Measurements from ENCODE around the gene USP22. TPM values are rescaled to one million over a fixed set of nuclear protein-coding genes. Genes with fewer than 3 reads are reported as not detected.

The USP22 gene
- total RNA-seq, 1 donor from 2014 or later, result 257 TPM

DNA sequence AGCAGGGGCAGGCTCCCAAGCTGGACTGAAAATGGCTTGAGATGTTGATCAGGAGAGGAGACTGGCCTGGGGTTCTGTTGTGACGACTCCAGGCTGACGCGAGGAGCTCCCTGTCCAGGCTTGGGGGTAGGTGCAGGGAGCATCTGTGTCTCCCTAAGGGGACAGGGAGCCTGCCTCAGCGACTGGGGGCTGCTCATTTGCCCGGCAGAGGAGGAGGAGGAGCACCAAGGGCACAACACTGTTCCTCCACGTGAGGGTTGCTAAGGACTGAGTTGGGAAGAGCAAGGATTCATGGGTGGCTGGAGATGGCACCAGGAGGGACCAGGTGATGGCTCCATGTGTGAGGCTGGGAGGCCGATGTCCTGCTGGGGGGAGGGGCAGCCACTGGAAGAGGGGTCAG lies 53.3 kb downstream of the USP22 start:
- H3K27me3 Mint-ChIP-seq (ENCODE audit: unreplicated experiment), result no peaks in the 10 kb centered on the region
- H3K4me1 Mint-ChIP-seq (ENCODE audit: unreplicated experiment), result peaks cover 40% of the 10 kb centered on the region
- no peaks in the 10 kb centered on the region for H3K9me3 Mint-ChIP-seq (ENCODE audit: unreplicated experiment)
- peak overlapping the region; percentile 58 for H3K27ac Mint-ChIP-seq (ENCODE audit: unreplicated experiment)
- TF ChIP-seq, protein P1, sequence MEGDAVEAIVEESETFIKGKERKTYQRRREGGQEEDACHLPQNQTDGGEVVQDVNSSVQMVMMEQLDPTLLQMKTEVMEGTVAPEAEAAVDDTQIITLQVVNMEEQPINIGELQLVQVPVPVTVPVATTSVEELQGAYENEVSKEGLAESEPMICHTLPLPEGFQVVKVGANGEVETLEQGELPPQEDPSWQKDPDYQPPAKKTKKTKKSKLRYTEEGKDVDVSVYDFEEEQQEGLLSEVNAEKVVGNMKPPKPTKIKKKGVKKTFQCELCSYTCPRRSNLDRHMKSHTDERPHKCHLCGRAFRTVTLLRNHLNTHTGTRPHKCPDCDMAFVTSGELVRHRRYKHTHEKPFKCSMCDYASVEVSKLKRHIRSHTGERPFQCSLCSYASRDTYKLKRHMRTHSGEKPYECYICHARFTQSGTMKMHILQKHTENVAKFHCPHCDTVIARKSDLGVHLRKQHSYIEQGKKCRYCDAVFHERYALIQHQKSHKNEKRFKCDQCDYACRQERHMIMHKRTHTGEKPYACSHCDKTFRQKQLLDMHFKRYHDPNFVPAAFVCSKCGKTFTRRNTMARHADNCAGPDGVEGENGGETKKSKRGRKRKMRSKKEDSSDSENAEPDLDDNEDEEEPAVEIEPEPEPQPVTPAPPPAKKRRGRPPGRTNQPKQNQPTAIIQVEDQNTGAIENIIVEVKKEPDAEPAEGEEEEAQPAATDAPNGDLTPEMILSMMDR (IDR thresholded peaks at IDR 0.05), result no peak
- peaks cover 9% of the 10 kb centered on the region for H3K36me3 Mint-ChIP-seq (ENCODE audit: unreplicated experiment)
- no peak overlapping the region for H3K4me3 Mint-ChIP-seq (ENCODE audit: unreplicated experiment)
- no peak for DNase-seq (ENCODE audit: extremely low spot score, unreplicated experiment)

GRCh38 chr17:20988896-20989295 lies 53.9 kb downstream of the USP22 start:
- Mint-ChIP-seq H3K4me3 (ENCODE audit: unreplicated experiment) (no peak overlapping the region), H3K27ac (ENCODE audit: unreplicated experiment) (peak overlapping the region; percentile 58), H3K9me3 (ENCODE audit: unreplicated experiment) (no peaks in the 10 kb centered on the region), H3K36me3 (ENCODE audit: unreplicated experiment) (peaks cover 9% of the 10 kb centered on the region), H3K27me3 (ENCODE audit: unreplicated experiment) (no peaks in the 10 kb centered on the region), H3K4me1 (ENCODE audit: unreplicated experiment) (peaks cover 40% of the 10 kb centered on the region)
- no peak for DNase-seq (ENCODE audit: extremely low spot score, unreplicated experiment)
- TF ChIP-seq, protein P1 (IDR thresholded peaks at IDR 0.05), result no peak

- H3K4me1 Mint-ChIP-seq (ENCODE audit: unreplicated experiment), result peaks cover 34% of the 10 kb centered on the region
- H3K27ac Mint-ChIP-seq (ENCODE audit: unreplicated experiment), result no peak overlapping the region
- DNase-seq (ENCODE audit: extremely low spot score, unreplicated experiment), result no peak
- TF ChIP-seq, protein P1 (IDR thresholded peaks at IDR 0.05), result no peak
- H3K27me3 Mint-ChIP-seq (ENCODE audit: unreplicated experiment), result no peaks in the 10 kb centered on the region
- H3K36me3 Mint-ChIP-seq (ENCODE audit: unreplicated experiment), result peaks cover 9% of the 10 kb centered on the region
- no peaks in the 10 kb centered on the region for H3K9me3 Mint-ChIP-seq (ENCODE audit: unreplicated experiment)
- H3K4me3 Mint-ChIP-seq (ENCODE audit: unreplicated experiment), result no peak overlapping the region
Measured at GRCh38 chr17:20988001-20988636, 54.7 kb downstream of the USP22 start.

- Mint-ChIP-seq H3K36me3 (ENCODE audit: unreplicated experiment) (peaks cover 10% of the 10 kb centered on the region), H3K4me3 (ENCODE audit: unreplicated experiment) (no peak overlapping the region), H3K27me3 (ENCODE audit: unreplicated experiment) (no peaks in the 10 kb centered on the region), H3K27ac (ENCODE audit: unreplicated experiment) (no peak overlapping the region), H3K4me1 (ENCODE audit: unreplicated experiment) (peaks cover 30% of the 10 kb centered on the region), H3K9me3 (ENCODE audit: unreplicated experiment) (no peaks in the 10 kb centered on the region)
- TF ChIP-seq, protein P1 (IDR thresholded peaks at IDR 0.05), result no peak
- no peak for DNase-seq (ENCODE audit: extremely low spot score, unreplicated experiment)
Measured at GRCh38 chr17:20987511-20987910, 55.3 kb downstream of the USP22 start.

GRCh38 chr17:20986767-20987510 lies 55.9 kb downstream of the USP22 start:
- H3K9me3 Mint-ChIP-seq (ENCODE audit: unreplicated experiment), result no peaks in the 10 kb centered on the region
- peaks cover 26% of the 10 kb centered on the region for H3K4me1 Mint-ChIP-seq (ENCODE audit: unreplicated experiment)
- no peaks in the 10 kb centered on the region for H3K27me3 Mint-ChIP-seq (ENCODE audit: unreplicated experiment)
- H3K27ac Mint-ChIP-seq (ENCODE audit: unreplicated experiment), result no peak overlapping the region
- H3K4me3 Mint-ChIP-seq (ENCODE audit: unreplicated experiment), result no peak overlapping the region
- peaks cover 15% of the 10 kb centered on the region for H3K36me3 Mint-ChIP-seq (ENCODE audit: unreplicated experiment)
- TF ChIP-seq, protein P1 (IDR thresholded peaks at IDR 0.05), result no peak
- no peak for DNase-seq (ENCODE audit: extremely low spot score, unreplicated experiment)

Data from osteocyte (in vitro differentiated cells).